KMS-11 (cell line): ENCODE results near the gene CROCC.
"Not testable (repeated sequence)": the region's sequence is repeated elsewhere in the genome, so short reads cannot be mapped to it uniquely, and the experiment has no call there.

Experiments used
- H2AFZ ChIP-seq: fragments of 200-600 bp; sonication (generic); 2 replicates; pipeline ENCODE4 v1.6.1; 2016; ENCODE audit warnings: antibody characterized with exemption, mixed run types, low read depth
- H3K27ac ChIP-seq: fragments of 200-600 bp; sonication (generic); 2 replicates; pipeline ENCODE4 v1.6.1; 2016; ENCODE audit warnings: mild to moderate bottlenecking, mixed run types
- H3K27me3 ChIP-seq: fragments of 200-600 bp; sonication (generic); 2 replicates; pipeline ENCODE4 v1.6.1; 2017; ENCODE audit warnings: mild to moderate bottlenecking, low read depth, mixed run types, moderate library complexity; ENCODE audit not compliant: insufficient read depth
- H3K36me3 ChIP-seq: fragments of 200-600 bp; sonication (generic); 2 replicates; pipeline ENCODE4 v1.6.1; 2017; ENCODE audit warnings: mild to moderate bottlenecking, mixed run types; ENCODE audit not compliant: insufficient read depth
- H3K4me1 ChIP-seq: fragments of 200-600 bp; sonication (generic); 2 replicates; pipeline ENCODE4 v1.6.1; 2016; ENCODE audit warnings: mild to moderate bottlenecking, low read depth, mixed run types; ENCODE audit not compliant: poor library complexity, severe bottlenecking
- H3K4me2 ChIP-seq: fragments of 200-600 bp; sonication (generic); 2 replicates; pipeline ENCODE4 v1.7.0; 2016; ENCODE audit warnings: mild to moderate bottlenecking, mixed run types
- H3K4me3 ChIP-seq: fragments of 200-600 bp; sonication (generic); IDR thresholded peaks from 2 replicates; pipeline ENCODE4 v1.6.1; 2017; ENCODE audit warnings: low read depth, low read length, mixed read lengths; ENCODE audit not compliant: insufficient read depth
- H3K79me2 ChIP-seq: fragments of 200-600 bp; sonication (generic); 2 replicates; pipeline ENCODE4 v1.6.1; 2016; ENCODE audit warnings: low read depth, mixed run types; ENCODE audit not compliant: insufficient read depth
- H3K9ac ChIP-seq: fragments of 200-600 bp; sonication (generic); 2 replicates; pipeline ENCODE4 v1.6.1; 2016; ENCODE audit warnings: mild to moderate bottlenecking, mixed run types
- H4K20me1 ChIP-seq: fragments of 200-600 bp; sonication (generic); 2 replicates; pipeline ENCODE4 v1.6.1; 2016; ENCODE audit warnings: mild to moderate bottlenecking, mixed run types; ENCODE audit not compliant: insufficient read depth
- TF ChIP-seq, protein P1 (sequence below): fragments of 200-600 bp; sonication (generic); conservative IDR thresholded peaks from 2 replicates; pipeline ENCODE4 v1.6.1; 2017; ENCODE audit warnings: low read depth, mild to moderate bottlenecking, antibody characterized with exemption, low read length, moderate library complexity, mixed read lengths

The CROCC gene

DNA sequence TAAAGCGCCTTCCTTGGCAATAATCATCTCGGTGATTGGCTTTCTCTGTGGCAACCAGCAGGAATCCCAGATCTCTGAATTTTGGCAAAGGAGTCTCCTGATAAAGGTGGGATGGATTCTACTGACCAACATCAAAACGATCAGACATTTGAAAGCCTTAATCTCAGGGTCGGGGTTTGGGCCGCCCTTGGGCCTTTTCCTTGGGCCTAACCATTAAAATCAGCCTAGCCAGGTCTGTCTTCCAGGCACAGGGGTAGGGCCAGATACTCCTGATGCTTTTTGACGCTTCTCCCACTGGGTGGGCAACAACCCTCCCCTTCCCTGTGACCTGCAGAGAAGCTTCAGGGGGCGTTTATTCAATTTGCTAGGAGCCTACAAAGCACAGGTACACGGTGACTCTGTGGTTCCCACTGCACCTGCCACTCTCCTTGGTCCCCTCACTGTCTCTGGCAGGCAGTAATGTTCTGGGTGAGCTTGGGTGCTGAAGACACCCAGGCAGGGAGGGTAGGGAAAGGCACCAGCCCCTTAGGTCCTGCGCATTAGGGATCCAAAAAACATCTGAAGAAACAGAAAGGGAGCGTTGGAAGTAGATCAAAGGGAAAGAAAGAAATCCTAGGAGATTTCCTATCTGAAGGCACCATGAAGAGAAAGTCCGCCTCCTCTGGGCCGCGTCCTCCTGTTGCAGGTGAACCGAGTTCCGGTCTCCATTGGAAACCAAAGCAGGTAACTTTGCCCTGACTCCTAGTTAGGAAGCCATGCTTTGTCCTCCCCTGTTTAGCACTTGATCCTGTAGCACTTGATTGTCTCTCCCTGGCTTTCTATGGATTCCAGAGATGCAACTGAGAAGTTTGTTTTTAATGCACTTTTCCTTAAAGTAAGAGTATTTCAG is 13.6 kb upstream of the CROCC start:
- Histone ChIP-seq H3K9ac (no peak overlapping the region), H4K20me1 (no peaks in the 10 kb centered on the region), H3K27me3 (peaks cover 6% of the 10 kb centered on the region; the same call in 1 of the 2 replicates), H3K27ac (no peak overlapping the region), H3K4me3 (no peak overlapping the region), H2AFZ (no peak overlapping the region), H3K36me3 (no peaks in the 10 kb centered on the region), H3K4me2 (no peak overlapping the region), H3K79me2 (no peaks in the 10 kb centered on the region), H3K4me1 (peaks cover 33% of the 10 kb centered on the region)
- TF ChIP-seq, protein P1, sequence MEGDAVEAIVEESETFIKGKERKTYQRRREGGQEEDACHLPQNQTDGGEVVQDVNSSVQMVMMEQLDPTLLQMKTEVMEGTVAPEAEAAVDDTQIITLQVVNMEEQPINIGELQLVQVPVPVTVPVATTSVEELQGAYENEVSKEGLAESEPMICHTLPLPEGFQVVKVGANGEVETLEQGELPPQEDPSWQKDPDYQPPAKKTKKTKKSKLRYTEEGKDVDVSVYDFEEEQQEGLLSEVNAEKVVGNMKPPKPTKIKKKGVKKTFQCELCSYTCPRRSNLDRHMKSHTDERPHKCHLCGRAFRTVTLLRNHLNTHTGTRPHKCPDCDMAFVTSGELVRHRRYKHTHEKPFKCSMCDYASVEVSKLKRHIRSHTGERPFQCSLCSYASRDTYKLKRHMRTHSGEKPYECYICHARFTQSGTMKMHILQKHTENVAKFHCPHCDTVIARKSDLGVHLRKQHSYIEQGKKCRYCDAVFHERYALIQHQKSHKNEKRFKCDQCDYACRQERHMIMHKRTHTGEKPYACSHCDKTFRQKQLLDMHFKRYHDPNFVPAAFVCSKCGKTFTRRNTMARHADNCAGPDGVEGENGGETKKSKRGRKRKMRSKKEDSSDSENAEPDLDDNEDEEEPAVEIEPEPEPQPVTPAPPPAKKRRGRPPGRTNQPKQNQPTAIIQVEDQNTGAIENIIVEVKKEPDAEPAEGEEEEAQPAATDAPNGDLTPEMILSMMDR: no peak

DNA sequence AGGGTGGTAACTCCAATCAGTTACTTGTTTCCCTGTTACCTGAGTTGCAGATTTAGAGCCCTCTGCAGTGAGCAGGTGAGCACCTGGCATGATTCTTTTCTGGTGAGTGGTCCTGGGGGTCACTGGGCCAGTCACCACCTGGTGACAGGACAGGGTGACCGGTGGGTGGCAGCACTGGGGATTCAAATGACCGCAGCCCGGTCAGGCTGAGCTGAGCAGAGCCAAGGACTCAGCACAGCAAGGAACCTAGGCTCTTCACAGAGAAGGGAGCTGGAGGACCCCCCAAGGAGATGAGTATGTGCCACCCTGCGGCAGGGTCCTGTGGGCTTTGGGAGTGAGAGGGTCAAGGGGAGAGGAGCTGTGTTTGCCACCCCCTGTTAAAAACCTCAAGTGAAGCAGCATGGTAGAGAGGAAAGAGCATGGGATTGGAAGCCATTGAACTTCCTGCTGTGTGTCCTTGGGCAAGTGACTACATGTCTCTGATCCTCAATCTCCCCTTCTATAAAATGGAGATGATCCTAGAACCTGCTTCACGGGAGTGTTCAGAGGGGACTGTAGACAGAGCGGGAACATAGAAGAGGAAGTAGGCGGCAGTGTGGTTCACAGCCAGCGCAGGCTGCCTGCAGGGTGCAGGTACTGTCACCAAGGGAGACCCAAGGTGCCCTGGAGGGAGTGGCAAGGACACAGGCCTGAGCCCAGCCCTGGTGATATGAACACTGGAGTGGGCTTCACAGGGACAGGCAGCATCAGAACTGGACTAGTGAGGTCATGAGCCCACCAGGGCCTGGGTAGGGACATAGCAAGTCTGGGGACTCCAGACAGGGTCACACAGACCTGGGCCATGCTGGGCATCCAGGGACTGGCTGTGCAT is 9.6 kb upstream of the CROCC start:
- H3K4me2 ChIP-seq, H4K20me1 ChIP-seq, H3K27ac ChIP-seq, H3K27me3 ChIP-seq, H3K4me3 ChIP-seq, H3K36me3 ChIP-seq, H3K9ac ChIP-seq, H3K79me2 ChIP-seq, H2AFZ ChIP-seq: not testable (repeated sequence)
- peaks cover 23% of the 10 kb centered on the region for H3K4me1 ChIP-seq

DNA sequence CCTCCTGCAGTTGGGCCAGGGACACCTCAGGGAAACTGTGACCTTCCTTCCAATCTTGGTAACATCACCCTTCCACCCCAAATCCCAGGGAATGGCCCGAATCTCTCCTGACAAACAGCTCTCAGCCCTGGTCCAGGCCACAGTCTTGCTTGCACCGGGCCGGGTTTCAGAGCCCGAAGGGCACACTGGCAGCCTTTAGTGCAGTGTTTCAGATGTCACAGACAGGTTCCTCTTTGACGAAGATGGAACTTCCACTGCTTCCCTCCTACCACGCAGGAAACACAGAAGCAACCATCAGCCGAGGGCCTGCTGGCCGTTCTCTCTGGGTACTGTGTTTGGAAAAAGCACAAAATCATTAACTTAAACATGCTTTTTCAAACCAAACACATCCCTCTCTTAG is 9.0 kb upstream of the CROCC start:
- H4K20me1 ChIP-seq, H3K27me3 ChIP-seq, H3K9ac ChIP-seq, H3K36me3 ChIP-seq, H2AFZ ChIP-seq, H3K27ac ChIP-seq, H3K4me3 ChIP-seq, H3K79me2 ChIP-seq: not testable (repeated sequence)
- Histone ChIP-seq H3K4me1 (peaks cover 23% of the 10 kb centered on the region), H3K4me2 (peak overlapping the region; percentile 98; the same call in 1 of the 2 replicates)

DNA sequence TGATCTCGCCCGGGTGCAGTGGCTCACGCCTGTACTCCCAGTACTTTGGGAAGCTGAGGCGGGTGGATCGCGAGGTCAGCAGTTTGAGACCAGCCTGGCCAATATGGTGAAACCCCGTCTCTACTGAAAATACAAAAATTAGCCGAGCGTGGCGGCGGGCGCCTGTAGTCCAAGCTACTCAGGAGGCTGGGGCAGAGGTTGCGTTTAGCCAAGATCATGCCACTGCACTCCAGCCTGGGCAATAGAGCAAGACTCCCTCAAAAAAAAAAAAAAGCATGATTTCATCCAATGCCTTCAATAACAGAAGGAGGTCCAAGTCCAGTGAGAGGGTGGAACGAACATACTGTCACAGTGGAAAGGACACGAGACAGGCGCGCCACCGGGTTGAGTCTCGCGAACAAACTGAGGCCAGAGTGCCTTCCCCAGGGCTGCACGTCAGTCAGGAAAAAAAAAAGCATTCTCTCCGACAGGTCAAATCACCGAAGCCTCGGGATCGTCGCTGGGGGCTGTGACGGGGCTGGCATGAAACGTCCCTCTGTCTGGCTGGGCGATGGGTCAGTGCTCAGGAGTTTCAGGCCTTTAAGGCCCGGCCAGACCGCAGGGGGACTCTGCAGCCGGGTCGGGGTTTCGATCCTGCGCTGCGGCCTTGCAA is 8.4 kb upstream of the CROCC start:
- Histone ChIP-seq H3K4me1 (peaks cover 23% of the 10 kb centered on the region), H3K9ac (peak overlapping the region; percentile 46), H4K20me1 (no peaks in the 10 kb centered on the region), H3K4me3 (no peak overlapping the region), H2AFZ (peak overlapping the region; percentile 99), H3K27ac (no peak overlapping the region), H3K27me3 (peaks cover 8% of the 10 kb centered on the region; the same call in 1 of the 2 replicates), H3K79me2 (no peaks in the 10 kb centered on the region), H3K4me2 (peak overlapping the region; percentile 98), H3K36me3 (no peaks in the 10 kb centered on the region)
- TF ChIP-seq, protein P1: no peak
